ENCODE results near the gene RMI2.

DNA sequence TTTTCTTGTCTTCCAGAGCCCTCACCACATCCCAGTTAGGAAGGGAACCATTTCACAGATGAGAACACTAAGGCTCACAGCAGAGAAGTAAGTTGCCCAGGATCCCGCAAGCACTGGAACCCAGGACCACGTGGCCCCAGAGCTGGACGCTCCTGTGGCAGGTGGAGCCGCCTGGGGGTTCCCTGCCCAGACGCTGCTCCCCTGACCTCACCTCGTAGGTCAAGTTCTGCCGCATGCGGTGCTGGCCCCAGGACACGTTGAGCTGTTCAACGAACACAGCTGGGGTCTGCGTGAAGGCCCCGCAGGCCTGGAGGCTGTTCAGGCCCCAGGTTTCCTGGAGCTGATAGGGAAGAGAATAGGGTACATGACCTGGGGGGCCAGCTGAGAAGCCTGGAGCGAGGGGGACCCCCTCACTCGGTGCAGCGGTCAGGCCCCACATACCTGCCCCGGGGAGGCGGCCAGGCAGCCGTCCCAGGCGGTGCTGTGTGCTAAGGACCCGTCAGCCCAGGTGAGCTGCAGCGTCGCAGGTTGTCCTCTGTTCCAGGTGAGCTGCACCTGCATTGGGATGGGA lies 54.1 kb downstream of the RMI2 start:
- TF ChIP-seq SPI1 (IDR thresholded peaks at IDR 0.05; ENCODE audit: borderline replicate concordance, low read depth) (no peak), CTCF (IDR thresholded peaks at IDR 0.05; ENCODE audit: insufficient read depth, low read length) (no peak), POLR2AphosphoS5 (IDR thresholded peaks at IDR 0.05; ENCODE audit: low read depth) (no peak), GABPA (IDR thresholded peaks at IDR 0.05; ENCODE audit: low read depth) (no peak)
- TF ChIP-seq, protein P1, sequence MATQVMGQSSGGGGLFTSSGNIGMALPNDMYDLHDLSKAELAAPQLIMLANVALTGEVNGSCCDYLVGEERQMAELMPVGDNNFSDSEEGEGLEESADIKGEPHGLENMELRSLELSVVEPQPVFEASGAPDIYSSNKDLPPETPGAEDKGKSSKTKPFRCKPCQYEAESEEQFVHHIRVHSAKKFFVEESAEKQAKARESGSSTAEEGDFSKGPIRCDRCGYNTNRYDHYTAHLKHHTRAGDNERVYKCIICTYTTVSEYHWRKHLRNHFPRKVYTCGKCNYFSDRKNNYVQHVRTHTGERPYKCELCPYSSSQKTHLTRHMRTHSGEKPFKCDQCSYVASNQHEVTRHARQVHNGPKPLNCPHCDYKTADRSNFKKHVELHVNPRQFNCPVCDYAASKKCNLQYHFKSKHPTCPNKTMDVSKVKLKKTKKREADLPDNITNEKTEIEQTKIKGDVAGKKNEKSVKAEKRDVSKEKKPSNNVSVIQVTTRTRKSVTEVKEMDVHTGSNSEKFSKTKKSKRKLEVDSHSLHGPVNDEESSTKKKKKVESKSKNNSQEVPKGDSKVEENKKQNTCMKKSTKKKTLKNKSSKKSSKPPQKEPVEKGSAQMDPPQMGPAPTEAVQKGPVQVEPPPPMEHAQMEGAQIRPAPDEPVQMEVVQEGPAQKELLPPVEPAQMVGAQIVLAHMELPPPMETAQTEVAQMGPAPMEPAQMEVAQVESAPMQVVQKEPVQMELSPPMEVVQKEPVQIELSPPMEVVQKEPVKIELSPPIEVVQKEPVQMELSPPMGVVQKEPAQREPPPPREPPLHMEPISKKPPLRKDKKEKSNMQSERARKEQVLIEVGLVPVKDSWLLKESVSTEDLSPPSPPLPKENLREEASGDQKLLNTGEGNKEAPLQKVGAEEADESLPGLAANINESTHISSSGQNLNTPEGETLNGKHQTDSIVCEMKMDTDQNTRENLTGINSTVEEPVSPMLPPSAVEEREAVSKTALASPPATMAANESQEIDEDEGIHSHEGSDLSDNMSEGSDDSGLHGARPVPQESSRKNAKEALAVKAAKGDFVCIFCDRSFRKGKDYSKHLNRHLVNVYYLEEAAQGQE (IDR thresholded peaks at IDR 0.05; ENCODE audit: insufficient replicate concordance, low read depth): no peak

Data from HL-60 (cell line).